ENCODE results near the gene HOPX.
A peak's percentile ranks its signal among the peaks of the same experiment; 100 is the strongest.
"Not testable (repeated sequence)": the region's sequence is repeated elsewhere in the genome, so short reads cannot be mapped to it uniquely, and the experiment has no call there.

Gene HOPX, protein sequence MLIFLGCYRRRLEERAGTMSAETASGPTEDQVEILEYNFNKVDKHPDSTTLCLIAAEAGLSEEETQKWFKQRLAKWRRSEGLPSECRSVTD

GRCh38 chr4:56681158-56681852 lies at the start of gene HOPX:
Gene HOPX, minus strand, starts transcription at chr4:56681296. Its CDS starts 23,480 bp downstream, at chr4:56657816.
- peak; percentile 54 for DNase-seq

DNA sequence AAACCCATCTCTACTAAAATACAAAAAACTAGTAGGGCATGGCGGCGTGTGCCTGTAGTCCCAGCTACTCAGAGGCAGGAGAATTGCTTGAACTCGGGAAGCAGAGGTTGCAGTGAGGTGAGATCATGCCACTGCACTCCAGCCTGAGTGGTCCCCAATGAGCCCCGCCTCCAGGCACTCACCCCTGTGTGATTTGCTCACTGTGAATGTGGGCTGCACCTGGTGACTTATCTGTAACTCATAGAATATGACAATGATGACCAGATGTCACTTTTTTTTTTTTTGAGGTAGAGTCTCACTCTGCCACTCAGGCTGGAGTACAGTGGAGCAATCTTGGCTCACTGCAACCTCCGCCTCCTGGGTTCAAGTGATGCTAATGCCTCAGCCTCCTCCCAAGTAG lies 49.0 kb upstream of the HOPX start:
- DNase-seq, result no peak

GRCh38 chr4:56728512-56728911 lies 47.4 kb upstream of the HOPX start:
- peak; percentile 78 for DNase-seq

DNA sequence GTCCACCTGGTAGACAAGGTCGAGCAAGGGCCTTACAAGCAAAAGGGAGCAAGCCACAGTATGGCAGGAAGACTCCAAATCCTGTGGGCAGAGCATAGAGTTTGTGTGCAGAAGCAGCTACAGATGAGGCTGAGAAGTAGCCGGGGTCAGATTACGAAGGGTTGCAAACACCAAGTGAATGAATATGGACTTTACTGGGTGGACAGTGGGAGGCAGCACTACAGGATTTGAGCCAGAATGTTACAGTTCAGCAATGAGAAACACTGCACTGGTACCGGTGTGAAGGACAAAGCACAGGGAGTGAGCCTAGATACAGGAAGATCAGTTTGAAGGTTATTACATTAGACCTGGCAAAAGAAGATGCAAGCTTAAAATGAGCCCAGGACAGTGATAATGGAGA lies 46.1 kb upstream of the HOPX start:
- DNase-seq, result no peak

DNA sequence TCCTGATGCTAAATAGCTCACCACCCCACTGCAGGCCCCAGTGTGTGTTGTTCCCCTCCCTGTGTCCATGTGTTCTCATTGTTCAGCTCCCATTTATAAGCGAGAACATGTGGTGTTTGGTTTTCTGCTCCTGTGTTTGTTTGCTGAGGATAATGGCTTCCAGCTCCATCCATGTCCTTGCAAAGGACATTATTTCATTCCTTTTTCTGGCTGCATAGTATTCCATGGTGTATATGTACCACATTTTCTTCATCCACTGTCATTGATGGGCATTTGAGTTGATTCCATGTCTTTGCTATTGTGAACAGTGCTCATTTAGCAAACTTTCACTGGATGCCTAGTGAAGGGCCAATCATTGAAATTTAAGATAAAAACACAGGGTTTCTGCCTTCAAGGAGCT lies 45.5 kb upstream of the HOPX start:
- not testable (repeated sequence) for DNase-seq

- DNase-seq, result no peak
Measured at GRCh38 chr4:56723659-56724230, 42.6 kb upstream of the HOPX start.

DNA sequence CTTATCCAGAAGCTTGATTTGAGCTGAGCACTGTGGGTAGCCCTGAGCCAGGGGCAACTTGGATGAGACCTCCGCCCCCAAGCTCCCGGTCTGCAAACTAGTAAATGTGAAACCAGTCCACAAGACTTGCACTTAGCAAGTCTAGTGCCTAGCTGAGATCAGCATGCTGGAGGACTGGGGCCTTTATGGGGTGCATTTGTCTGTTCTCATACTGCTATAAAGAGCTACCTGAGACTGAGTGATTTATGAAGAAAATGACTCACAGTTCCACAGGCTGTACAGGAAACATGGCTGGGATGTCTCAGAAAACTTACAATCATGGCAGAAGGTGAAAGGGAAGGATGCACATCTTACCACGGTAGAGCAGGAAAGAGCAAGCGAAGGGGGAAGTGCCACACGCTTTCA lies 42.1 kb upstream of the HOPX start:
- no peak for DNase-seq

GRCh38 chr4:56708146-56708545 lies 27.1 kb upstream of the HOPX start:
- DNase-seq, result no peak

DNA sequence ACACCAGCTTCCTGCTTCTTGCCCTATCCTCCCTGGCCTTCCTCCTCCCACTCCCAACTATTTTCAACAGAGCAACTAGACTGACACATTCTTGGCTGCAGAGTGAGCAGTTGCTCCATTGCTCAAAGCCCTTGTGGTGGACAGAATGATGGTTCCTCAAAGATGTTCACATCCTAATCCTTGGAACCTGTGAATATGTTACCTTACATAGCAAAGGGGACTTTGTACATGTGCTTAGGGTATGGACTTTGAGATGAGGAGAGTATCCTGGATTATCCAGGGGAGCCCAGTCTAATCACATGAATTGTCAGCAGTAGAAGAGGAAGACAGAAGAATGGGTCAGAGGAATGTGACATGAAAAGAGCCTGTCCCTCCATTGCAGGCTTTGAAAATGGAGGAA lies 24.9 kb upstream of the HOPX start:
- DNase-seq, result no peak

DNA sequence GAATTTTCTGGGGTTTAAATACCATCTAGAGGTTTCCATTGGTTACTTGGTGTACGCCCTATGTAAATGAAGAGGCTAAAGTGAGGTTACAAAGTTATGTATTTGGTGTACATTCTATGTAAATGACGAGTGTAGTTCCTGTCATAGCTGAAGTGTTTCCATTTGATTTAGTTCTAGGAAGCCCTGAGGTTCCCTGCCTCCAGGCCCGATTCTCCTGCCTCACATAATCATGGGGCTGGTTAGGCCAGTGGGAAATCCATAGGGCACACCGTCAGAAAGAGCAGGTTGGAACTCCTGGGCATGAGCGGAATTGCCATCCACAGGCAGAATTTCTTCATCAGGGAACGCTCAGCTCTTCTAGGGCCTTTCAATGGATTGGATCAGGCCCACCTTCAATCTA lies 24.2 kb upstream of the HOPX start:
- no peak for DNase-seq

DNA sequence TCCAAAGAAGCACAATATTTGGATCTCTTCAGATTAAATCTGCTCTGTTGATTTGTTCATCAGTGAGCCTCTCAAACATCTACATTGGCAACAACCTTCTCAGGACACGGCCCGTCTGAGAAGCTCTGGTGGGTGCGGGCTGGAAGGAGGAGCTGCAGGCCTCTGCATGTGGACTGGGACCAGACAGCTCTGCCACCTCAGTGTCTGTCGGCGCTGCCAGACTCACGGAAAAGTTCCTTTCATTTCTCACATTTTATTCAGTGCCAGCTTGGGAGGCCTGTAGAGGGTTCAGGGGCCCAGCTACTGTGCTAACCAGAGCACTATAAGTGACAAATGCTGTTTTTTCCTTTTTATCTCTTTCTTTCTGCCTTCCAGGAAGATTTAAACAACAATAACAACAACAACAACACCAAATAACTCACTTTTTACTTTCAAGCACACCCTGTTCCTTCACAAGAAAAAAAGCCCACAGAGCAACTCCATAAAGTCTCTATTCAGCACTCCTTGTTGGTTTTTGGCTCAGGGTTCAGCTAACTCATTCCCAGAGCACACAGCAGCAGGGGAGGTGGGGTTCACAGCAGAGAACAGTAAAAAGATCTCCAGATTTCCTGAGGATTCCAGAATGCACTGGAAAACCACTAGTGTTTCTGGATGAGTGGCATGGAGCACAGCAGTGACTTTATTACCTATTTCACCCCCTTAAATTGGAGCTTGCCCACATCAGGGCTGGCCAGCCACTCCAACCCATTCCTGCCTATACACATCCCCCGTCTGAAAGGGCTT lies 23.2 kb upstream of the HOPX start:
- DNase-seq, result no peak

DNA sequence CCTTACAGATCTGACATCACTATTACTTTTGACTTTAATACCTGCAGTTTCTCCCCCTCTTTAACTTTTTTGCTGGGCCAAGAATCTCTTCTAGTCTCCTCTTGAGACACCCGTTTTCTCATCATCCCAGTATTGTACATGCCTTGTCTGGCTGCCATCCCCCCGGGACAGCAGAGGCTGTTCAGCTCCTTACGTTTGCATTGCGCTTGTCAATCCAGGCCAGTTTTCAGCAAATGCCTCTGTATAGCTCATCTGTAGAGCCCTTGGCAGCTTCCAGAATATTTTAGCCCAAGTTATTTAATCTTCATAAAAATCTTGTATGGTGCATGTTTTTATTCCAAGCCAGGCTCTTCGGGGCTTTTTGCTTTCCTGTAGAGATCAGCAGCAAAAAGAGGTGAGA lies 22.3 kb upstream of the HOPX start:
- no peak for DNase-seq

GRCh38 chr4:56701644-56702043 lies 20.5 kb upstream of the HOPX start:
- DNase-seq, result no peak

DNA sequence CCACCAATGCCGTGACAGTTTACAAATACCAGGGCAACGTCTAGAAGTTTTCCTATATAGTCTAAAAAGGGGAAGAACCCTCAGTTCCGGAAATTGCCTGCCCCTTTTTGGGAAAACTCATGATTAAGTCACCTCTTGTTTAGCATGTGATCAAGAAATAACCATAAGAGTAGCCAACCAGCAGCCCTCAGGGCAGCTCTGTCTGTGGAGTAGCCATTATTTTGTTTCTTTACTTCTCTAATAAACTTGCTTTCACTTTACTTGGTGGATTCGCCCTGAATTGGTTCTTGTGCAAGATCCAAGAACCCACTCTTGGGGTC lies 20.0 kb upstream of the HOPX start:
- DNase-seq, result no peak

DNA sequence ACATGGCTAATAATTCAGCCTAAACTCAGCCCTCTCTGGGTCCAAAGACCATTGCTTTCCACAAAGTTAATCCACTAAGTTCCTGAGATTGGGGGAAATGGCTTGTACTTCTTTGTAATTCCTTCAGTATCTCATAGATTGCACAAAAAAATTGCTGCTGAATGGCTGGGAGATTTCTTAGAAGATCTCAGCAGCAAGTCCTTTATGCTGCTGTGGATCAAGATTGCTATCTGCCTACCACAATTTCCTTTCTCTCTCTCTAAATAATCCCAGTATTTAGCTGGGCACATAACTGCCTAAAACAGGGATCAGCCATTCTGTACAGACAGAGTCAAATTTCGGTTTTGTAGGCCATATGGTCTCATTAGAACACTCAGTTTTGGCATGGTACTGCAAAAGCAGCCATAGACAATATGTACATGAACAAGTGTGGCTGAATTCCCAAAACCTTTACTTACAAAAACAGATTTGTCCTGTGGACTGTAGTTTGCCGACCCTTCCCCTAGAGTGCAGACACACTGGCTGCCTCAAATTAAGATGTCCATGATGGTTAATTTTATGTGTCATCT lies 18.5 kb upstream of the HOPX start:
- DNase-seq, result no peak

DNA sequence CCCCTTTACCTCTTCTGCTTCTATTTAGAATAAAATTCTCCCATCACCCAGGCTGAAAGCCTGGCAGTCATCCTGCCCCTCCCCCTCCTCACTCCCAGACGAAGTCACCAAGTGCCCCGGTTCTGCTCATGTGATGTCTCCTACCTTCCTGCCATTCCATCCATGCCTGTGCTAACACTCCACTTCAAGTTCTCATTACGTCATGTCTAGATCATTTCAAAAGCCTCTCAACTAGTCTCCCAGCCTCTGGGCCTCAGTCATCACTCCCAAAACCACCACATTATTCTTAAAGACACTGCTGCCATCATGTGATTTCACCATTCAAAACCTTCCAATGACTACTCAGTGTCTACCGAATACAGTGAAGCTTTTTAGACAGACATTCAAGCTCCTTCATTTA lies 17.2 kb upstream of the HOPX start:
- no peak for DNase-seq

DNA sequence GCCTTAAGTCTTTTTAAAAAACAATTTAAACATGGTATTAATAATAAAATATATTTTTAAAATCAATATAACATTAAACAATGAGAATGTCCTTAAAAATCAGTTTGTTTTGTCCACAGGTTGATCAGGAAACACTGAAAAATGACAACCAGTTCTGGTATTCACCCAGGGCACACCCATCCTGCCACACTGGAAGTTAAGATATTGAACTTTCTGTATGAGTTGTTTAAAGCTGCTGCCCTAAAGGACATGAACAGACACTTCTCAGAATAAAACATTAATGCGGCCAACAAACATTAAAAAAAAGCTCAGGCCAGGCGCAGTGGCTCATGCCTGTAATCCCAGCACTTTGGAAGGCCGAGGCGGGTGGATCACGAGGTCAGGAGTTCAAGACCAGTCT lies 15.0 kb upstream of the HOPX start:
- DNase-seq, result no peak

DNA sequence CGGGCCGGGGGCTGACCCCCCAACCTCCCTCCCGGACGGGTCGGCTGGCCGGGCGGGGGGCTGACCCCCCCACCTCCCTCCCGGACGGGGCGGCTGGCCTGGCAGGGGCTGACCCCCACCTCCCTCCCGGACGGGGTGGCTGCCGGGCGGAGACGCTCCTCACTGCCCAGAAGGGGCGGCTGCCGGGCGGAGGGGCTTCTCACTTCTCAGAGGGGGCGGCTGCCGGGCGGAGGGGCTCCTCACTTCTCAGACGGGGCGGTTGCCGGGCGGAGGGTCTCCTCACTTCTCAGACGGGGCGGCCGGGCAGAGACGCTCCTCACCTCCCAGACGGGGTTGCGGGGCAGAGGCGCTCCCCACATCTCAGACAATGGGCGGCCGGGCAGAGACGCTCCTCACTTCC lies 12.4 kb upstream of the HOPX start:
- DNase-seq, result not testable (repeated sequence)

DNA sequence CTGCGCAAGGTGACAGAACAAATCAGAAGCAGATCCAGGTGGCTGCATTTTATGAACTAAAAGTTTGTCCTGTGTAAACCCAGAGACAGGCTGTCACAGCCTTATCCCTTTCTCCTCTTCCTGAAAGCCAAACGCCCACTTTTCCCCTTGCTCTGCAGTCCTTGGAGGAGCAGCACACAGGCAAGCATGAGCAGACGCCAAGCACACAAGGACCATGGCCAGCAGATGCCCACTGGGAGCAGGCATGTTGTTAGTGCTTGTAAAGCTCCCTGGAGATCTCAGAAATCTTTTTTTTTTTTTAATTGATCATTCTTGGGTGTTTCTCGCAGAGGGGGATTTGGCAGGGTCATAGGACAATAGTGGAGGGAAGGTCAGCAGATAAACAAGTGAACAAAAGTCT lies 11.5 kb upstream of the HOPX start:
- DNase-seq, result no peak

DNA sequence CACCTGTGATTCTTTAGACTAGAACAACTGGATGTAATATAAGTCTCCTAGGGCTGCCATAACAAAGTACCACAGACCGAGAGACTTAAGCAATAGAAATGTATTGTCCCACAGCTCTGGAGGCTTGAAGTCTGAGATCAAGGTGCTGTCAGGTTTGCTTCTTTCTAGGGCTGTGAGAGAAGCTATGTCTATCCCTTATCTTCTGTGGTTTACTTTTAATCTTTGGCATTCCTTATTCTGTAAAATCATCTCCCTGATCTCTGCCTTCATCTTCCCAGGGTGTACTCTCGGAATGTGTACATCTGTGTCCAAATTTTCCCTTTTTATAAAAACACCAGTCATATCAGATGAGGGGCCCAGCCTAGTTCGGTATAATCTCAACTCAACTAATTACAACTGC lies 10.3 kb upstream of the HOPX start:
- no peak for DNase-seq

GRCh38 chr4:56690393-56690792 lies 9.3 kb upstream of the HOPX start:
- DNase-seq, result no peak

- DNase-seq, result no peak
Measured at GRCh38 chr4:56689201-56689969, 8.3 kb upstream of the HOPX start.

GRCh38 chr4:56688094-56688647 lies 7.1 kb upstream of the HOPX start:
- DNase-seq, result no peak

Data from NCI-H345 (cell line).